T-cell (primary cell): Measurements from ENCODE around the gene PDGFC. TPM values are rescaled to one million over a fixed set of nuclear protein-coding genes. Genes with fewer than 3 reads are reported as not detected.

Source experiments
- ATAC-seq, 4 experiments: fragments of 200-7000 bp in 3 of 4; fragments of 150-1000 bp in 1 of 4; cut with Tn5 transposase; replicated peaks in 1 of 4; 1 replicate in 3 of 4; 2 replicates in 1 of 4; pipeline ENCODE4 v1.10.0; 2021; ENCODE audit warnings: moderate library complexity in 3 of 4, mild to moderate bottlenecking in 2 of 4, moderate number of reproducible peaks in 1 of 4
- CTCF ChIA-PET, 2 donors: fragments of 300-600 bp; sonication (Branson Sonifier 250); formaldehyde crosslinking; loops; one replicate each; lab custom pipeline; 2022; ENCODE audit warnings: antibody characterized with exemption in 2 of 2; lab: Charles Lee
- POLR2A ChIA-PET, 2 donors: fragments of 300-600 bp; sonication (Branson Sonifier 250); formaldehyde crosslinking; loops; one replicate each; lab custom pipeline; 2022; ENCODE audit warnings: antibody characterized with exemption in 2 of 2; lab: Charles Lee
- DNase-seq, 35 experiments: peaks; one replicate each; pipeline versions ENCODE4 v3.0.0 to v3.0.0-alpha.2; 2013 to 2023
- H3K27ac ChIP-seq: one replicate; pipeline ENCODE4 v1.5.1; 2013; ENCODE audit warnings: low read length
- H3K27me3 ChIP-seq, 2 experiments: replicated peaks in 1 of 2; 1 replicate in 1 of 2; 2 replicates in 1 of 2; pipeline versions ENCODE4 v1.6.1 to v1.7.0; 2013; ENCODE audit warnings: low read length in 1 of 2, mixed read lengths in 1 of 2; ENCODE audit not compliant: control insufficient read depth in 2 of 2, insufficient read depth in 2 of 2; ENCODE audit errors: extremely low read depth in 1 of 2
- H3K36me3 ChIP-seq, 2 donors: 1 replicate in 1 of 2; 2 replicates in 1 of 2; pipeline versions ENCODE4 v1.6.1 to v1.7.0; 2013; ENCODE audit warnings: low read length in 1 of 2; ENCODE audit not compliant: control insufficient read depth in 2 of 2, insufficient read depth in 1 of 2; ENCODE audit errors: extremely low read depth in 1 of 2
- H3K4me1 ChIP-seq, 2 experiments: 1 replicate in 1 of 2; 2 replicates in 1 of 2; pipeline versions ENCODE4 v1.6.1 to v1.7.0; 2013; ENCODE audit warnings: low read length in 2 of 2, mixed read lengths in 1 of 2; ENCODE audit not compliant: insufficient read depth in 2 of 2, control insufficient read depth in 1 of 2; ENCODE audit errors: extremely low read depth in 1 of 2
- H3K4me3 ChIP-seq, 2 donors: 1 replicate in 1 of 2; 2 replicates in 1 of 2; pipeline versions ENCODE4 v1.5.1 to v1.7.0; 2013; ENCODE audit warnings: mild to moderate bottlenecking in 2 of 2, low read length in 1 of 2, moderate library complexity in 1 of 2; ENCODE audit not compliant: control insufficient read depth in 1 of 2; ENCODE audit errors: extremely low read depth in 1 of 2
- H3K9me3 ChIP-seq: 2 replicates; pipeline ENCODE4 v1.7.0; 2013
- H3K27ac Mint-ChIP-seq, 2 donors: one replicate each; pipeline ENCODE4 v1.8.0; 2020 to 2021; ENCODE audit warnings: mild to moderate bottlenecking in 2 of 2, mixed read lengths in 2 of 2
- H3K27me3 Mint-ChIP-seq, 2 donors: one replicate each; pipeline ENCODE4 v1.8.0; 2021 to 2022; ENCODE audit warnings: mixed read lengths in 2 of 2
- H3K36me3 Mint-ChIP-seq: one replicate; pipeline ENCODE4 v1.8.0; 2021; ENCODE audit warnings: mixed read lengths
- H3K4me1 Mint-ChIP-seq, 3 donors: one replicate each; pipeline ENCODE4 v1.8.0; 2020 to 2022; ENCODE audit warnings: mixed read lengths in 3 of 3, mild to moderate bottlenecking in 1 of 3
- H3K4me3 Mint-ChIP-seq, 3 donors: one replicate each; pipeline ENCODE4 v1.8.0; 2020 to 2022; ENCODE audit warnings: mild to moderate bottlenecking in 3 of 3, mixed read lengths in 3 of 3, moderate library complexity in 3 of 3
- H3K9me3 Mint-ChIP-seq, 3 donors: one replicate each; pipeline ENCODE4 v1.8.0; 2020 to 2022; ENCODE audit warnings: mixed read lengths in 3 of 3
- WGBS: methylation state at CpG from one replicate; pipeline ENCODE4 v1.1.5; 2013; ENCODE audit warnings: missing lambda C conversion rate; ENCODE audit not compliant: insufficient coverage; 5-methylcytosine and 5-hydroxymethylcytosine counted together
- total RNA-seq, 35 experiments: library from RNA in 6 of 35; stranded (reverse) in 6 of 35; fragments of 120-200 nt in 1 of 35; gene quantifications; one replicate each; pipeline versions ENCODE4 v1.2.1 to v1.2.4 and lab custom pipeline; 2013 to 2026

Gene PDGFC
- total RNA-seq, 5 donors from 2014 or later (not counting 1 experiment from before 2014, with no cell fraction given), result 0.12 to 1.5 (median 0.47) TPM

DNA sequence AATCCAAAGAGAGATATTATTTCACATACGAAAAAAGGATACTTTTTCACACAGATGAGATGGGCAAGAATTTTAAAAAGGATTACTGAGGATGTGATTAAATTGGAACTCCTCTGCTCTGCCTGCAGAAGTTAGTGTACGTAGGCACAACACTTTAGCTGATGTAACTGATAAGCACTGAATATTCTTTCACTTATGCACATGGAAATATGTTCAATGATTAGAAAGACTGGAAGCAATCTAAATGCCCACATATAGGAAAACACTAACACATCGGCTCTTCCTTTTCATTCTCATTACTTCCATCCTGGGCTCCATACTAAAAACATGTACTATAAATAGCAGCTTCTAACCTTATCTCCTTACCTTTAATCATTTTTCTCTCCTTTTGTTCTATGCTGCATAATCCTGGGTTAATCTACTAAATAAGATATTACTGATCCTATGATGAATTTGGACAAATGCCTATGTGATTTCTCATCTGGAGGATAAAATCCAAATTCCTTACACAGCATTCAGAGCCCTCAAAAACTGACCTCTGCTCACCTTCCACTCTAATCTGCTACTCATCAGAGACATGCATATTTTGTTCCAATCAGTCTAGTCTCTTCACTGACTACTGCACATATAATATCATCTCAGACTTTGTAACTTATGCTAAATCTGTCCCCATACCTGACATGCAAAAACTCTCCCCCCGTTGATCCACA, 197.8 kb downstream of the PDGFC start:
- no peak overlapping the region for H3K4me3 ChIP-seq
- H3K4me3 Mint-ChIP-seq, result no peak overlapping the region
- no peaks in the 10 kb centered on the region for H3K36me3 Mint-ChIP-seq
- H3K4me1 Mint-ChIP-seq, result no peaks in the 10 kb centered on the region
- WGBS, result 80% methylated on average over 2 of the region's 4 CpGs
- ATAC-seq (no peak), DNase-seq (no peak)
- ChIA-PET CTCF (no interaction called here), POLR2A (no interaction called here)
- no peaks in the 10 kb centered on the region for H3K9me3 Mint-ChIP-seq
- H3K27ac ChIP-seq, result no peak overlapping the region
- H3K27ac Mint-ChIP-seq, result no peak overlapping the region
- no peaks in the 10 kb centered on the region for H3K9me3 ChIP-seq
- H3K27me3 Mint-ChIP-seq, result no peaks in the 10 kb centered on the region
- no peaks in the 10 kb centered on the region for H3K36me3 ChIP-seq
- H3K4me1 ChIP-seq, result no peaks in the 10 kb centered on the region
- H3K27me3 ChIP-seq, result no peaks in the 10 kb centered on the region

- ChIA-PET CTCF (no interaction called here), POLR2A (no interaction called here)
- DNase-seq (no peak), ATAC-seq (no peak)
- Histone ChIP-seq H3K4me3 (no peak overlapping the region), H3K36me3 (no peaks in the 10 kb centered on the region), H3K27me3 (no peaks in the 10 kb centered on the region), H3K4me1 (no peaks in the 10 kb centered on the region), H3K27ac (no peak overlapping the region), H3K9me3 (no peaks in the 10 kb centered on the region)
- H3K36me3 Mint-ChIP-seq, result no peaks in the 10 kb centered on the region
- no peaks in the 10 kb centered on the region for H3K27me3 Mint-ChIP-seq
- no peak overlapping the region for H3K27ac Mint-ChIP-seq
- 55% methylated on average over 2 of the region's 6 CpGs for WGBS
- H3K9me3 Mint-ChIP-seq, result peaks cover 0 to 4% (median 0%) of the 10 kb centered on the region in 3 donors
- H3K4me1 Mint-ChIP-seq, result no peaks in the 10 kb centered on the region
- H3K4me3 Mint-ChIP-seq, result no peak overlapping the region
These were observed 200.3 kb downstream of the PDGFC start for GRCh38 chr4:156771171-156771837.

DNA sequence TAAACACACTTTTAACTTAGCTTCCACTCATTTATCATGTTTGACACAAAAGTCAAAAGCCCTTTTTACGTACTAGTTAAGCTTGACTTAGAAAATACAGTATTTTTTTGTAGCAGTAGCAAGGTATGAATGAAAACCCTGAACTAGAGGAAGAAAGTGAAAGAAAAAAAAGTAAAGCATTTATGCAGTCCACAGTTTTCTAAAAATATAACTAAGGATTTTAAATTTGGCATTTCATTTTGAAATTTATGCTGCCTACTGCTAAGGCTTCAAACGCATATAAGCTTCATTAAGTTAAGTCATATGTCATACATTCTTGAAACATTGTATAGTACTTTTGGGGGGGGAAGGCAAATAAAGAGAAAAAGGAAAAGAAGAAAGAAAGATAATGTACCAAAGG, 201.5 kb downstream of the PDGFC start:
- no peaks in the 10 kb centered on the region for H3K4me1 ChIP-seq
- H3K4me1 Mint-ChIP-seq, result no peaks in the 10 kb centered on the region
- no peaks in the 10 kb centered on the region for H3K27me3 Mint-ChIP-seq
- DNase-seq (no peak), ATAC-seq (no peak)
- H3K36me3 ChIP-seq, result no peaks in the 10 kb centered on the region
- no peaks in the 10 kb centered on the region for H3K27me3 ChIP-seq
- H3K27ac ChIP-seq, result no peak overlapping the region
- ChIA-PET POLR2A (no interaction called here), CTCF (no interaction called here)
- H3K9me3 Mint-ChIP-seq, result peaks cover 0 to 4% (median under 1%) of the 10 kb centered on the region in 3 donors
- no peaks in the 10 kb centered on the region for H3K36me3 Mint-ChIP-seq
- no peak overlapping the region for H3K4me3 Mint-ChIP-seq
- no CpG with 5 or more reads among the region's 2 CpGs for WGBS
- H3K4me3 ChIP-seq, result no peak overlapping the region
- no peaks in the 10 kb centered on the region for H3K9me3 ChIP-seq
- H3K27ac Mint-ChIP-seq, result no peak overlapping the region

DNA sequence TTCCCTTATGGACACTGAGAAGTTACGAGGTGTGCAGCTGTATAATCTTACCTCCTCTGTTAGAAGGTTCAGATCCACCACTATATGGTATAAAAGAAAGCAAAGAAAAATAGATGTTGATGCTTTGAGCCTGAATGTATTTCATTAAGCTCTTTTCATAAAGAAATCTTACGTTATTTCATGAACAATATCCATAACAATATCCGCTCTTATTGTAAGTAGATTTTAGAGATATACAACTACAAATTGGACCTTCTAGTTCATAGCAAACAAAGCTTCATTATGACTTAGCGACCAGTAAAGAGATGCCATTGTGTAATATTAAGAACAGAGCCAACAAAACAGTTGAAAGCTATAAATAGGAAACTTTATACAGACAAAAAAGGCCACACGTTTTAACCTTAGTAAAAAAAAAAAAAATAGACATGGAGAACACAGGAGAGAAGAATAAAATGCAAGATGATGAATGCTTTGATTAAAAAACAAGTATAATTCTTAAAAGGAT, 203.6 kb downstream of the PDGFC start:
- peaks cover 0 to 5% (median 4%) of the 10 kb centered on the region in 3 donors for H3K9me3 Mint-ChIP-seq
- H3K4me3 Mint-ChIP-seq, result no peak overlapping the region
- ChIA-PET POLR2A (interaction anchor here in 1 of 2 donors (0.7 kb wide), 1 partner anchor 12 kb away, joined by 3 read pairs; no protein-coding TSS in a partner anchor), CTCF (interaction anchor here in 1 of 2 donors (0.6 kb wide), 1 partner anchor 125 kb away, joined by 3 read pairs; no protein-coding TSS in a partner anchor)
- H3K27ac Mint-ChIP-seq, result no peak overlapping the region
- Histone ChIP-seq H3K4me3 (no peak overlapping the region), H3K36me3 (no peaks in the 10 kb centered on the region), H3K9me3 (no peaks in the 10 kb centered on the region), H3K27ac (no peak overlapping the region), H3K27me3 (no peaks in the 10 kb centered on the region), H3K4me1 (no peaks in the 10 kb centered on the region)
- no peaks in the 10 kb centered on the region for H3K4me1 Mint-ChIP-seq
- DNase-seq (no peak), ATAC-seq (no peak)
- no CpG with 5 or more reads among the region's 5 CpGs for WGBS
- H3K36me3 Mint-ChIP-seq, result no peaks in the 10 kb centered on the region
- no peaks in the 10 kb centered on the region for H3K27me3 Mint-ChIP-seq

DNA sequence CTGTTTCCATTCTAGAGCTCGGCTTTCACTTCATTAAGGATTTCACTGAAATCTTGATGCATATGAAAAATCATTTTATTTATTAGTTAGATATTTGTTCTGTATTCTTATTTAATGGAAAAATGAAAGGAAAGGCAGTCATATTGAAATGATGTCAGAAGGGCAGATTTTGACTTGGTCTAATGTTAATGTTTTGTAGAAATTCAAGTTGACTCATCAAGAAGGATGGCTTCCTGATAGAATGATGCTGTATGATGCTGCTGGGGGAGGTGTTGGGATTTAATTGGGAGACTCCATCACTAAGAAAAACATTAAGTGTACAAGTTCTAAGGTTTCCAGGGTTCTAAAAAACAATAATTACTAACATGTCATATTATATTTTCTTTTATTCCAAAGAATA, 204.8 kb downstream of the PDGFC start:
- Mint-ChIP-seq H3K27me3 (no peaks in the 10 kb centered on the region), H3K27ac (no peak overlapping the region), H3K4me3 (no peak overlapping the region), H3K36me3 (no peaks in the 10 kb centered on the region), H3K4me1 (no peaks in the 10 kb centered on the region), H3K9me3 (peaks cover 0 to 5% (median 4%) of the 10 kb centered on the region in 3 donors)
- no peaks in the 10 kb centered on the region for H3K9me3 ChIP-seq
- WGBS, result no CpG with 5 or more reads among the region's 1 CpG
- no peaks in the 10 kb centered on the region for H3K27me3 ChIP-seq
- no peak overlapping the region for H3K27ac ChIP-seq
- no peaks in the 10 kb centered on the region for H3K36me3 ChIP-seq
- DNase-seq (no peak), ATAC-seq (no peak)
- ChIA-PET POLR2A (no interaction called here), CTCF (no interaction called here)
- no peaks in the 10 kb centered on the region for H3K4me1 ChIP-seq
- H3K4me3 ChIP-seq, result no peak overlapping the region

- no peaks in the 10 kb centered on the region for H3K36me3 ChIP-seq
- Mint-ChIP-seq H3K9me3 (peaks cover 0 to 8% (median 4%) of the 10 kb centered on the region in 3 donors), H3K27me3 (no peaks in the 10 kb centered on the region), H3K27ac (no peak overlapping the region), H3K36me3 (no peaks in the 10 kb centered on the region), H3K4me3 (no peak overlapping the region), H3K4me1 (no peaks in the 10 kb centered on the region)
- H3K9me3 ChIP-seq, result no peaks in the 10 kb centered on the region
- WGBS, result 94% methylated on average over 3 of the region's 3 CpGs
- CTCF ChIA-PET, result no interaction called here
- no peak overlapping the region for H3K27ac ChIP-seq
- POLR2A ChIA-PET, result interaction anchor here in 1 of 2 donors (0.6 kb wide), 1 partner anchor 28 kb away, joined by 3 read pairs; no protein-coding TSS in a partner anchor
- ATAC-seq (no peak), DNase-seq (no peak)
- no peak overlapping the region for H3K4me3 ChIP-seq
- H3K4me1 ChIP-seq, result no peaks in the 10 kb centered on the region
- H3K27me3 ChIP-seq, result no peaks in the 10 kb centered on the region
These were observed 206.3 kb downstream of the PDGFC start for GRCh38 chr4:156765277-156765676.
